ENCODE results near the gene FKBP15. TPM values are rescaled to one million over a fixed set of nuclear protein-coding genes. Genes with fewer than 3 reads are reported as not detected.

The FKBP15 gene
- total and polyA plus RNA-seq, 2 of the 13 experiments (the other 11 are each of a cell fraction or from before 2014, with no cell fraction given), result 12.3 to 18.6 TPM

GRCh38 chr9:113178087-113178486, 43.0 kb downstream of the FKBP15 start (continued):
- no peak for TF ChIP-seq CSRNP2 (CRISPR knock-in tag; conservative IDR thresholded peaks at IDR 0.05; ENCODE audit: low read depth)

GRCh38 chr9:113177251-113177650, 43.8 kb downstream of the FKBP15 start:
- intact Hi-C loops (cut with micrococcal nuclease; ENCODE audit: unreplicated experiment) (no loop called here), in situ Hi-C loops (cut with HindIII; ENCODE audit: extremely low pct_ligation_motif_present, low pct_unique_long_range_greater_than_20kb) (no loop called here)
- no peak overlapping the region for H2AFZ ChIP-seq (ENCODE audit: low read length)
- ChIA-PET POLR2A (no interaction called here), CTCF (ENCODE audit: low intra/inter-chr PET ratio, low total read pairs) (no interaction called here)
- no peak overlapping the region for H3K27ac ChIP-seq (ENCODE audit: extremely low read length, insufficient read depth, low read length)
- WGBS (ENCODE audit: low lambda C conversion rate), result 100% methylated on average over 2 of the region's 2 CpGs
- H3K9ac ChIP-seq (ENCODE audit: insufficient read depth, low read depth, low read length), result no peak overlapping the region
- no peak overlapping the region for H3K4me3 ChIP-seq (replicated peaks in 1 of 3; ENCODE audit: insufficient read depth in 1 of 3, low read depth in 2 of 3, low read length in 3 of 3)
- no peaks in the 10 kb centered on the region for H3K79me2 ChIP-seq (ENCODE audit: insufficient read depth, low read length)
- no peaks in the 10 kb centered on the region for H3K4me1 ChIP-seq (ENCODE audit: insufficient read depth, low read length)
- TF ChIP-seq FOXK1 (CRISPR knock-in tag; IDR thresholded peaks at IDR 0.05; ENCODE audit: borderline replicate concordance, low read depth), result no peak
- no peak for TF ChIP-seq BRD4 (CRISPR knock-in tag; IDR thresholded peaks at IDR 0.05)
- no peak for TF ChIP-seq ZNF780A (CRISPR knock-in tag; IDR thresholded peaks at IDR 0.05)
- no peak for TF ChIP-seq KLF12 (CRISPR knock-in tag; IDR thresholded peaks at IDR 0.05; ENCODE audit: borderline replicate concordance)
- TF ChIP-seq POLR2G (IDR thresholded peaks at IDR 0.05; ENCODE audit: low read depth, low read length), result no peak
- TF ChIP-seq CSRNP1 (CRISPR knock-in tag; IDR thresholded peaks at IDR 0.05), result no peak
- TF ChIP-seq ZNF891 (CRISPR knock-in tag; IDR thresholded peaks at IDR 0.05), result no peak
- TF ChIP-seq FOXJ3 (CRISPR knock-in tag; IDR thresholded peaks at IDR 0.05; ENCODE audit: borderline replicate concordance), result no peak
- no peak for TF ChIP-seq BORCS8-MEF2B (CRISPR knock-in tag; IDR thresholded peaks at IDR 0.05)
- no peak for TF ChIP-seq ETS1 (CRISPR knock-in tag; IDR thresholded peaks at IDR 0.05)
- TF ChIP-seq PBX2 (CRISPR knock-in tag; IDR thresholded peaks at IDR 0.05), result no peak
- no peaks in the 10 kb centered on the region for H3K27me3 ChIP-seq (ENCODE audit: control insufficient read depth in 1 of 2, insufficient read depth in 2 of 2, low read length in 2 of 2)
- FAIRE-seq, result no peak
- no peaks in the 10 kb centered on the region for H4K20me1 ChIP-seq (ENCODE audit: insufficient read depth, low read length)
- no peaks in the 10 kb centered on the region for H3K9me3 ChIP-seq (ENCODE audit: low read length)
- no peak for DNase-seq (ENCODE audit: low spot score)
- no peak overlapping the region for H3K4me2 ChIP-seq (ENCODE audit: low read depth, low read length)
- peaks cover 16 to 72% of the 10 kb centered on the region in 2 experiments for H3K36me3 ChIP-seq (replicated peaks in 1 of 2; ENCODE audit: control insufficient read depth in 1 of 2, insufficient read depth in 2 of 2, low read length in 2 of 2)
- no TSS peak for BruUV-seq (replicated peaks)
- ATAC-seq, result no peak

Data from HepG2 (cell line).